WTC11 (cell line): ENCODE data around the gene CD82.

Experiments
- ATF3 ChIP-seq: sonication (generic); formaldehyde crosslinking; conservative IDR thresholded peaks from 2 replicates; pipeline ENCODE4 v1.8.1; 2022; ENCODE audit warnings: mild to moderate bottlenecking, missing genetic modification reagents
- E2F4 ChIP-seq: sonication (generic); formaldehyde crosslinking; IDR thresholded peaks from 2 replicates; pipeline ENCODE4 v1.8.1; 2022; ENCODE audit warnings: low read depth, mild to moderate bottlenecking, moderate library complexity, missing genetic modification reagents, borderline replicate concordance
- TF ChIP-seq, protein P1 (sequence below): fragments of 200-600 bp; IDR thresholded peaks from 2 replicates; pipeline ENCODE4 v1.8.0; 2022; ENCODE audit warnings: antibody characterized with exemption

GRCh38 chr11:44622721-44623258 lies 57.3 kb downstream of the CD82 start:
- TF ChIP-seq ATF3 (CRISPR knock-in tag) (no peak), E2F4 (no peak)
- TF ChIP-seq, protein P1, sequence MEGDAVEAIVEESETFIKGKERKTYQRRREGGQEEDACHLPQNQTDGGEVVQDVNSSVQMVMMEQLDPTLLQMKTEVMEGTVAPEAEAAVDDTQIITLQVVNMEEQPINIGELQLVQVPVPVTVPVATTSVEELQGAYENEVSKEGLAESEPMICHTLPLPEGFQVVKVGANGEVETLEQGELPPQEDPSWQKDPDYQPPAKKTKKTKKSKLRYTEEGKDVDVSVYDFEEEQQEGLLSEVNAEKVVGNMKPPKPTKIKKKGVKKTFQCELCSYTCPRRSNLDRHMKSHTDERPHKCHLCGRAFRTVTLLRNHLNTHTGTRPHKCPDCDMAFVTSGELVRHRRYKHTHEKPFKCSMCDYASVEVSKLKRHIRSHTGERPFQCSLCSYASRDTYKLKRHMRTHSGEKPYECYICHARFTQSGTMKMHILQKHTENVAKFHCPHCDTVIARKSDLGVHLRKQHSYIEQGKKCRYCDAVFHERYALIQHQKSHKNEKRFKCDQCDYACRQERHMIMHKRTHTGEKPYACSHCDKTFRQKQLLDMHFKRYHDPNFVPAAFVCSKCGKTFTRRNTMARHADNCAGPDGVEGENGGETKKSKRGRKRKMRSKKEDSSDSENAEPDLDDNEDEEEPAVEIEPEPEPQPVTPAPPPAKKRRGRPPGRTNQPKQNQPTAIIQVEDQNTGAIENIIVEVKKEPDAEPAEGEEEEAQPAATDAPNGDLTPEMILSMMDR = no peak
